HG02970 (cell line): ENCODE data around the gene CMTM1.
"Not testable (repeated sequence)": the region's sequence is repeated elsewhere in the genome, so short reads cannot be mapped to it uniquely, and the experiment has no call there.

Experiments used
- ATAC-seq: cut with Tn5 transposase; IDR thresholded peaks from one replicate; pipeline ENCODE4 v1.9.1; 2021; ENCODE audit warnings: mild to moderate bottlenecking, moderate library complexity, moderate number of reproducible peaks; ENCODE audit not compliant: unreplicated experiment, low FRiP score

CMTM1 gene

GRCh38 chr16:66560107-66560506 is 6.1 kb upstream of the CMTM1 start:
- no peak for ATAC-seq

GRCh38 chr16:66561381-66562080 is 4.7 kb upstream of the CMTM1 start:
- ATAC-seq, result no peak

DNA sequence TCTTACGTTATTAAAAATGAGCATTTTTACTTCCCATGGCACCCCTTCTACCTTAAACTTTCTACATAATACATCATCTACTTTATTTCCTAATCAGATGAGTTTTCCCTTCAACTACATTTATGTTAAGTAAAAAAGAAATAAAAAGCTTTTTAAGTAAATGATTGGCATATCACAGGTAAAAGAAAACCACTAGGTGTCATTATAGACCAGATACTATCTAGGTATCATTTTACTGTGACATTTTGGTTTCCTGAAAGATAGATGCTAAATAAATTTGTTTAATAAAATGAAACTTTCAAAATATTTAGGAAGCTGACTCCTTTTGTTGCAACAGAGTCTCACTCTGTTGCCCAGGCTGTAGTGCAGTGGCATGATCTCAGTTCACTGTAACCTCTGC is 3.8 kb upstream of the CMTM1 start:
- no peak for ATAC-seq

- no peak for ATAC-seq
Measured at GRCh38 chr16:66562986-66563385, 3.3 kb upstream of the CMTM1 start.

GRCh38 chr16:66563574-66564334 is 2.5 kb upstream of the CMTM1 start:
- no peak for ATAC-seq

- ATAC-seq, result not testable (repeated sequence)
Measured at GRCh38 chr16:66567270-66567669, 1.0 kb downstream of the CMTM1 start.

DNA sequence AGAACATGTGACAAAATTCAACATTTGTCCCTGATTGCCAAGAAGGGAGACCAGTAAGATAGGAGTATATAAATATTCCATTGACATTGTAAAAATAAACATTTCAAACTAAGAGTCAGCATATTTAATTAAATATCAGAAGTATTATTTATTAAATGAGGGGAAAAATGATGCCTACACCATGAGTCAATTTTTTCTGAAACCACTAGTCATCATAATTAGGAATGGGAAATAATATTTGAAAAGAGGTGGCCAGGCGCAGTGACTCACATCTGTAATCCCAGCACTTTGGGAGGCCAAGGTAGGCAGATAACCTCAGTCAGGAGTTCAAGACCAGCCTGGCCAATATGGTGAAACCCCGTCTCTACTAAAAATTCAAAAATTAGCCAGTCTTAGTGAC is 2.1 kb downstream of the CMTM1 start:
- ATAC-seq, result no peak

DNA sequence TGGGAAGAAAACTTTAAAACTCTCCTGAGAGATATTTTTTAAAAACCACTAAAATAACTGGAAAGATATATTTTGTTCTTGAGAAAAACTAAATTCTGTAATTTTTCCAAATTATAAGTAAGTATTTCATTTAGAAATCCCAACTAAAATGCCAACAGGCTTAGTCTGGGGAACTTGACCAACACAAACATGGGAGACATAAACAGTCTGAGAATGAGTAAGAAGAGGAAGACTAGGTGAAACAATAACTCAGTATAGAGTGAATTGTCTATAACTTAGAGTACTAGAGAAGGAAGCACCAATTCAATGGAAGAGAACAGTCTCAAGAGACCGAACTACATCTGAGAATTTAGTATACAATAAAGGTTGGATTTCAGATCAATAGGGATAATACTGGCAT is 2.9 kb downstream of the CMTM1 start:
- ATAC-seq, result no peak

DNA sequence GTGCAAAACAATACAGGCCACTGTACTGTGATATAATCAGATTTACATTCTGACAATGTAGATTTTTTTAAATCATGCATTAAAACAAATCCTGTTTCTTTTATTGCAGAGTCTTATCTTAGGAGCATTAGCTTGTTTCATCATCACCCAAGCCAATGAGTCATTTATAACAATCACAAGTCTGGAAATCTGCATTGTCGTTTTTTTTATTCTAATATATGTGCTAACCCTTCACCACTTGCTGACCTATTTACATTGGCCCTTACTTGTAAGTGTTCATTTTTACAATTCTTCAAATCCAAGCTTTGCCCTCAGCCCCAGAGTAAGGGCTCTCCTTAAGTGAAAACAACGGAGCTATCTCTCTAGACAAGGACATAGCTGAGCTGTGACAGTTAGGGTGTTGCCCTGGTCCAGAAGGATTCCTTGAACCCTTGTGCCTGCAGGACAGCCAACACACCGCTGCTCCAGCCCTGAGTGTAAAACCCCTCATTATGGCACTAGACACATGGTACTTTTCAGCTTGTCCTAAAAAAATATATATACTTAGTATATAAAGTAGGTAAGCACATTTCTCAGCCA is 3.7 kb downstream of the CMTM1 start:
- no peak for ATAC-seq

- no peak for ATAC-seq
Measured at GRCh38 chr16:66572356-66572755, 6.1 kb downstream of the CMTM1 start.

DNA sequence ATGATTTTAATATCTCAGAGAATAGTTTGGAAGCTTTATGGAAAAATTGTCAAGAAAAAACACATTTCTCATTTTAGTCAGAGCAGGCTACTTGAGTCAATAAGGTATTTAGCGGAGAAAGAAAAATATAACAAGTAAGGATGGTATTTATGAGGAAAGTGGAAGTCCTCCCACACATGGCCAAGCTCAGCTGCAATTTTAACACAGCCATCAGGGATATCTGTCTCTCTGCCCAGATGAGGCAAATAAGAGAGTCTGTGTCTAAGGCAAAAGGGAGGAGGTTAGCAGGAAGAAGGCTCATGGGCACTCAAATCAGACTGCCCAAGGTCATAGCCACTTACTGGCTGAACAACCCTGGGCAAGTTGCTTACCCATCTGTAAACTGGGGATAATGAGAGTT is 7.8 kb downstream of the CMTM1 start:
- ATAC-seq, result no peak

- no peak for ATAC-seq
Measured at GRCh38 chr16:66574531-66574930, 8.3 kb downstream of the CMTM1 start.

DNA sequence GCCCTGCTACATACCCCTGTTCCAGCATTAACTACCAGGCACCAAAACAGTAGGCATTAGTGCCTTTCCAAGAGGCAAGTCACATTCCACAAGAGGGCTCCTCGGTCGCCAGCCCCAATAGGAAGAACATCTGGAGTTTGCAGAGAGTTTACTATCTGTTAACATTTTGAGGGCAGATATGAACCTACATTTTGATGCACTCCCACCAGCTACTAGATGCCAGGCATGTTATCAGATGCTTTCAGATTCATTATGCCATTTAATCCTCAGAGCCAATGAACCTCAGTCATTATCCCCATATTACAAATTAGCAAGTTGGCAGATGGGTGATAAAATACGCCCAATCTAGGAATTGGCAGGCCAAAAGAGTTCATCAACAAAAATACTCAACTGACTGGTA is 8.8 kb downstream of the CMTM1 start:
- ATAC-seq, result no peak

GRCh38 chr16:66576296-66576695 is 10.1 kb downstream of the CMTM1 start:
- no peak for ATAC-seq

GRCh38 chr16:66578651-66579531 is 12.7 kb downstream of the CMTM1 start, which contains the start of gene CMTM2:
TSS of gene CMTM2 (plus strand) at chr16:66579463. CDS start at chr16:66579608, 145 bp downstream.
- ATAC-seq, result no peak

- no peak for ATAC-seq
Measured at GRCh38 chr16:66580605-66581209, 14.5 kb downstream of the CMTM1 start.

DNA sequence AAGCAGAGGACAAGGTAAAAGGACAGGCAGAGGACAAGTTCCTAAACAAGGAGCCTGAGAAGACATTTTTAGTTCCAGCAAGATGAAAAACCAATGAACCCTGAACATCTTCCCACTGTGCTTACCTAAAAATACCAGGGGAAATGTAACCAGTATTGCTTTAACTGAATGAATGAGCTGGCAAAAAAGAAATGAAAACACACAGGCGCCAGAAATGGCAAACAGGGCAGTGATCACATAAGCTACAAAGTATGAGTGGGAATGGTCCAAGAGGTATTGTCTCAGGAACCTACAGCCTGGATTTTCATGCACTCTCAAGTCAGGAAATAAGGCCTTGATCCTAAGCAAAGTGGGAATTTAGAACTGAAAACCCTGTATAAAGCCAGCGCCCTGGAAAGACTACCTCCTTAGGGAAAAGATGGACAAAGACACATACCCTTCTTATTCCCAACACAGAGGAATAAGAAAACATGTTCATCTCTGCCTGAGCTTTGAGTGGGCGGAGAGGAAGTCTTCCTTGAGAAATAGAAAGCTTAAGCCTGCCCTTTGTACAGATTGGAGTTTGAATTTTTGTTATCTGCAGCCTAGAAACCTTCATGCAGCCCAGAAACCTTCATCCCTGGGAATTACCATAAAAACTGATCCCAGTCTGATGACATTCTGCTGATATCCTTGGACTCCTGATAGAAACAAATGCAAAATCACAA is 15.2 kb downstream of the CMTM1 start:
- no peak for ATAC-seq

DNA sequence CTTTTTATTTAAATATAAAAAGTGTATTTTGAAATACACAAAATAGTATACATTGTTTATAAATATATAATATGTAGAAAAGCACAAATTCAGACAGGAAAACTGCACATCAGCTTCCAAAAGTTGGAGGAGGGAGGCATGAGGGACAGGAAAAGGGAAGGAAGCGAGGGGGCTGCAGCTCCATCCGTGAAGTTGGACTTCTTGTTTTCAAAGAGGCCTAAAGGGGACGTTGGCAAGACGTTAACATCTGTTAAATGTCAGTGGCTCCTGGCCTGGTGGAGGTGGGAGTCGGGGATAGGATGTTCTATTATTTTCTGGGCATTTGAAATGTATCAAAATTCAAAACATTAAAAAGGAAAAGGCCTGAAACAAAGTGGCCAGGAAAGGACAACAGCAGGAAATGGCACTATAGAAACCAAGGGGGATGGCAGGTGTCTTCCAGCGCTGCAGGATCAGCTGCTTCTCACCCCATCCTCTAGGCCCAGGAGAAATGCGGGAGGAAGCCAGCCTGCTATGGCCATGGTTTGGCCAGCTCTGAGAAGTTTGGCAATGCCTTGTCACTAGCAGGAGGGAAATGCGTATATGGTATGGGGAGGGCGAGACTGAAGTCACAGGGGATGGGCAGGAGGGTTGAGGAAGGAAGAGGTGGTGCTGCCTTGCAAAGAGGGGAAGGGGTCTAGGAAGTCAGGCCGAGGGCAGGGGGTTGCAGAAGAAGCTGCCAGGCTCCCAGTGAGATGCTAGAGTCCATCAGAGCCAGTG is 19.4 kb downstream of the CMTM1 start:
- no peak for ATAC-seq
